ENCODE measurements around the gene SLC19A3. TPM values are rescaled to one million over a fixed set of nuclear protein-coding genes. Genes with fewer than 3 reads are reported as not detected.
"Not testable (repeated sequence)": the region's sequence is repeated elsewhere in the genome, so short reads cannot be mapped to it uniquely, and the experiment has no call there.

SLC19A3 gene
- total RNA-seq, 1 experiment from 2014 or later: 12.3 TPM

- no peak for DNase-seq (ENCODE audit: extremely low read depth, low read depth)
These were observed 11.0 kb downstream of the SLC19A3 start for GRCh38 chr2:227706859-227707258.

- DNase-seq (ENCODE audit: extremely low read depth, low read depth): no peak
These were observed 13.9 kb downstream of the SLC19A3 start for GRCh38 chr2:227703961-227704360.

GRCh38 chr2:227703280-227703732, 14.5 kb downstream of the SLC19A3 start:
- no peak for DNase-seq (ENCODE audit: extremely low read depth, low read depth)

GRCh38 chr2:227701556-227701955, 16.3 kb downstream of the SLC19A3 start:
- no peak for DNase-seq (ENCODE audit: extremely low read depth, low read depth)

- no peak for DNase-seq (ENCODE audit: extremely low read depth, low read depth)
These were observed 20.7 kb downstream of the SLC19A3 start for GRCh38 chr2:227696990-227697679.

- DNase-seq (ENCODE audit: extremely low read depth, low read depth): no peak
These were observed 30.6 kb downstream of the SLC19A3 start for GRCh38 chr2:227687189-227687588.

GRCh38 chr2:227684258-227684657, 33.6 kb downstream of the SLC19A3 start:
- no peak for DNase-seq (ENCODE audit: extremely low read depth, low read depth)

GRCh38 chr2:227677928-227678327, 39.9 kb downstream of the SLC19A3 start:
- no peak for DNase-seq (ENCODE audit: extremely low read depth, low read depth)

GRCh38 chr2:227674485-227674884, 43.3 kb downstream of the SLC19A3 start:
- DNase-seq (ENCODE audit: extremely low read depth, low read depth): no peak

GRCh38 chr2:227673620-227674019, 44.2 kb downstream of the SLC19A3 start:
- DNase-seq (ENCODE audit: extremely low read depth, low read depth): not testable (repeated sequence)

- peak; percentile 35 for DNase-seq (ENCODE audit: extremely low read depth, low read depth)
These were observed 46.5 kb downstream of the SLC19A3 start for GRCh38 chr2:227671170-227671905.

GRCh38 chr2:227666631-227667170, 51.1 kb downstream of the SLC19A3 start, which contains the start of gene SCYGR5:
Gene SCYGR5, plus strand, starts transcription at chr2:227666804. Its CDS starts 0 bp downstream, at chr2:227666804.
- not testable (repeated sequence) for DNase-seq (ENCODE audit: extremely low read depth, low read depth)

GRCh38 chr2:227665189-227665940, 52.5 kb downstream of the SLC19A3 start:
- DNase-seq (ENCODE audit: extremely low read depth, low read depth): no peak

- no peak for DNase-seq (ENCODE audit: extremely low read depth, low read depth)
These were observed 56.0 kb downstream of the SLC19A3 start for GRCh38 chr2:227661827-227662226.

- DNase-seq (ENCODE audit: extremely low read depth, low read depth): no peak
These were observed 56.7 kb downstream of the SLC19A3 start for GRCh38 chr2:227661025-227661649.

GRCh38 chr2:227657199-227657845, 60.5 kb downstream of the SLC19A3 start:
- peak; percentile 13 for DNase-seq (ENCODE audit: extremely low read depth, low read depth)

- DNase-seq (ENCODE audit: extremely low read depth, low read depth): peak; percentile 81
These were observed 62.4 kb downstream of the SLC19A3 start for GRCh38 chr2:227655454-227655853.

- no peak for DNase-seq (ENCODE audit: extremely low read depth, low read depth)
These were observed 63.4 kb downstream of the SLC19A3 start for GRCh38 chr2:227654426-227654825.

- DNase-seq (ENCODE audit: extremely low read depth, low read depth): peak; percentile 24
These were observed 64.4 kb downstream of the SLC19A3 start for GRCh38 chr2:227653419-227653818.

GRCh38 chr2:227643990-227644551, 73.8 kb downstream of the SLC19A3 start:
- no peak for DNase-seq (ENCODE audit: extremely low read depth, low read depth)

Measured in NCI-H460 (cell line).